Stimulated activated CD4-positive, alpha-beta T cell treated with anti-CD3 and anti-CD28 coated beads, TNF-alpha, amount 100 ng/mL, for 24 hours (primary cell): ENCODE data around the gene HSPA13.
"Not testable (repeated sequence)": the region's sequence is repeated elsewhere in the genome, so short reads cannot be mapped to it uniquely, and the experiment has no call there.

Experiments
- DNase-seq, 3 experiments: peaks; one replicate each; pipeline ENCODE4 v3.0.0-alpha.2; 2020; ENCODE audit warnings: low read depth in 3 of 3

Gene HSPA13, protein sequence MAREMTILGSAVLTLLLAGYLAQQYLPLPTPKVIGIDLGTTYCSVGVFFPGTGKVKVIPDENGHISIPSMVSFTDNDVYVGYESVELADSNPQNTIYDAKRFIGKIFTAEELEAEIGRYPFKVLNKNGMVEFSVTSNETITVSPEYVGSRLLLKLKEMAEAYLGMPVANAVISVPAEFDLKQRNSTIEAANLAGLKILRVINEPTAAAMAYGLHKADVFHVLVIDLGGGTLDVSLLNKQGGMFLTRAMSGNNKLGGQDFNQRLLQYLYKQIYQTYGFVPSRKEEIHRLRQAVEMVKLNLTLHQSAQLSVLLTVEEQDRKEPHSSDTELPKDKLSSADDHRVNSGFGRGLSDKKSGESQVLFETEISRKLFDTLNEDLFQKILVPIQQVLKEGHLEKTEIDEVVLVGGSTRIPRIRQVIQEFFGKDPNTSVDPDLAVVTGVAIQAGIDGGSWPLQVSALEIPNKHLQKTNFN

DNA sequence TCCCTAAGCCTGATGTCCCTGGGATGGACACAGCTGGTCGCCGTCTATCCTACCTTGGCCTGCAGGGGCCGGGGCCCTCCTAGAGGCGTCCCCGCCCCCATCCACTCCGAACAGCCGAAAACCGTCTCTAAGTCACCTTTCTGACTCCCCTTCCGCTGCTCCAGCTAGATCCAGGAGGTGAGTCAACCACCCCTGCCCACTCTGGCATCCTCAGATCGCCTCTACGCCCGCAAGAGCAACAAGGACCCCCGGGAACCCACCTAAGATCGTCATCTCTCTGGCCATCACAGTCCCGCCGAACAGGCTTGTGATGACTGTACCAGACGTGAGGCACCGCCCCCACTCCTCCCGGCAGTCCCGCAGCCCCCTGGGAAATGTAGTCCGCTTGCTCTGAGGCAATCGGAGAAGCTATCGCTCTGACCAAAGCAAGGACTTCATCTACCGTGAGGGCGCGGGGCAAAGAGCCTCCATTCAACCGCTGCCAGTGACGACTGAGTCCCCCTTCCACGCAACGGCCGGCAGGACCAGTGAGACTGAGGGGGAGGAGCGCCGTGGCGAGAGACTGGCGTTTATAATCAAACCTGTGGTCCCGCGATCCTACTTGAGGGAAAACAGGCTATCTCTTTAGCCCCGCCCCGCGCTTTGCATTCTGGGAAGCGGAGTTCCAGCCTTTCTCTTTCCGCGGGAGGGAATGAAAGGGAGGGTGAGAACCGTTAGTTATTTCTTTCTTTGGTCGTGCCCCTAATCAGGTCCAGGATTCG lies at the start of gene HSPA13:
Gene HSPA13 (minus strand): TSS at position 312 of the 761 bp plus-strand sequence. CDS start 27 bp downstream, at position 285.
- DNase-seq, result peak; percentile 97 to 99 (median 98)

DNA sequence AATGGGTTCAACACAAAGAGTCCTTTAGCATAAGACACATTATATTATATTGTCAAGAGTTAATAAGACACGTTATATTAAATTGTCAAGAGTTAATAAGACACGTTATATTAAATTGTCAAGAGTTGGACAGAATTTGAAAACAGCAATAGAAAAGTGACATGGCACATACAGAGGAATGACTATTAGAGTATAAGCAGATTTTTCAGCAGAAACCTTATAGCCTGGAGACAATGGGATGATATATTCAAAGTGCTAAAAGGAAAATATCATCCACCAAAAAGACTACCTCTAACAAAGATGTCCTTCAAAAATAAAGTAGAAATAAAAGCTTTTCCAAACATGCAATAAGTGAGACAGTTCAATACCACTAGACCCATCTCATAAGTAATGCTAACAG lies 36.0 kb upstream of the HSPA13 start:
- DNase-seq, result no peak

DNA sequence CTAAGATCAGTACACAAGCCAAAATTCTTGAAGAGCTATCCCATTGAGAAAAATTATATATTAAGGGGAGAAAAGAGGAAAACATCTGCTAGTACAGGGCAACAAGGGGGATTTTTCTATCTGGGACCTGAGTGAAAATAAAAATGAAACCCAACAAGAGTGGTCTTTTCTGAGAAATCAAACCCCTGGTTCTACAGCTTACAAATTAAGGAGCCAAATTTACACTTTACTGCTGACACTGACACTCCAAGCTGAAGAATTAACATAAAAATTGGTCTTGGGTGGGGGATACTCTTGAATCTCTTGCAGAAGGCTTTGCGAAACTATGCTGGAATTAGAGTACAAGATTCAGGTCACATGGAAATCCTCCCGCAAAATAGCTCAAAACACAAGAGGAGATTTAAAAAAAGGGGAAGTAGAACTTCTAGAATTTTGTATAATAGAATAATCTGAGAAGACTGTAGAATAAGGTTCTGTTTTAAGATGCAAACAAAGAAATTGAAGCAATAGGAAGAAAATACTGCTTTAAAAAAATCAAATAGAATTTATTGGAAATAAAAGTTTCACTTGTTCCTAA lies 32.1 kb upstream of the HSPA13 start:
- DNase-seq, result no peak

DNA sequence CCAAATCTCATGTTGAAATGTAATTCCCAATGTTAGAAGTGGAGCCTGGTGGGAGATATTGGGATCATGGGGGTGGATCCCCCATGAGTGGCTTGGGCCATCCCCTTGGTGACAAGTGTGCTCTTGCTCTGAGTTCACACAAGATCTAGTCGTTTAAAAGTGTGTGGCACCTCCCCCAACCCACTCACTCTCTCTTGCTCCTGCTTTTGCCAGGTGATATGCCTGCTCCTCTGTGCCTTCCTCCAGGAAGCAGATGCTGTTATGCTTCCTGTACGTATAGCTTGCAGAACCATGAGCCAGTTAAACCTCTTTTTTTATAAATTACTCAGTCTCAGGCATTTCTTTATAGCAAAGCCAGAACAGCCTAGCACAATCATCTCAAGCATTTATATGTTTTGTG lies 23.0 kb upstream of the HSPA13 start:
- DNase-seq, result no peak

DNA sequence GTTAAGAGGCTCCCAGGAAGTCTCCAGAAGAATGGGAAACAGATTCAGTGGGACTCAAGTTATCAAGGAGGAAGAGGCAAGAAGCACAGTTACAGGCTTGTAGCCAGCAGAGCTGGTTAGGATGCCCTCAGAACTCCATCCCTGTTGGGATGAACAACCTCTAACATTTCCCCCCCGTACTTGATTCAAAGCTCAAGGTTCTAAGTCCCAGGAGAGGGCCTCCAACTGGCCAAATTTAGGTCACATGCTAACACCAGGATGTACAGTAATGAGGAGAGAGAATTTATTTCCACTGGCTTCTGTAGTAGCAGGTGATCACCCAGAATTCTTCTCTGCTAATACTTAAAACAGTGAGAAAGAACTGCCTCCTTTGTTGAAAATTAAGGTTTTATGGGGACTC lies 22.3 kb upstream of the HSPA13 start:
- DNase-seq, result no peak

DNA sequence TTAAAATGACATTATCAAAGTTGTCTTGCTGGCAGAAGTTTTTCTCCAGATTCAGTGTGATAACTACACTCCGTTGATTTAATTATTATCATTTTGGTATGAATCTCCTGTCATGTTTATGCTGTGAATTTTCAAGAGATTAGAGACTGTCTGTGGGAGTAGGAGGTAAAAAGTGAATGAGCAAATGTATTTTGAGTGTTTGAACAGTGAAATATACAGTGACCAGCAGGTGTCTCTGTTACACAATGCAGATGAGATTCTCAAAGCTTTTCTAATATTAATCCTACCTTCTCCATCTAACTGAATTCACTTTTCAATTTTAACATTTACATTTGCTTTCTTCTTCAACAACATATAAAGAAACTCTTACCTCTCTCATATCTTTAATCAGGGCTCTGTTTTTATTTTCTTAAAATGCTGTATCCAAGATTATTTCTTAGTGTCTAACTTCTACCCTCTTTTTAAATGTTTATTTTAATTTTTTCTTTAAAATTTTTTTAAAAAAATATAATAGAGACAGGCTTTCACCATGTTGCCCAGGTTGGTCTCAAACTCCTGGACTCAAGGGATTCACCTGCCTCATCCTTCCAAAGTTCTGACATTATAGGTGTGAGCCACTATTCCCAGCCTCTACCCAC lies 20.9 kb upstream of the HSPA13 start:
- DNase-seq, result no peak

DNA sequence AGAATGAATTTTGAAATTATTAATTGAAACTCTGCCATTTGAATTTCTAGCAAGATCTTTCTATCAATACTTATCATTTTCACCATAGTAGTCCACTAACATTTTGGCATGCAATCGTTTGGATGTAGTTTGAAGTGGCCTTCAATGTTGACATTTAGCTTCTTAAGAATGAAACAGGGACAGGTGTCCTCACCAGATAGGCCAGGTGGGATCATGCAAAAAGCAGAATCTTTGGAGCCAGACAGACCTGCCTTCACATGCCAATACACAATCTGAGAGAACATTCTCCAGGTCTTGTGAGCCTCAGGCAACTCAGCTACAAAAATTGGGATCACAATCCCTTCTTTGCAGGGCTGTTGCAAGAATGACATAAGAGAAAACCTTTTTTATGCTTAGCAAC lies 18.3 kb upstream of the HSPA13 start:
- DNase-seq, result no peak

DNA sequence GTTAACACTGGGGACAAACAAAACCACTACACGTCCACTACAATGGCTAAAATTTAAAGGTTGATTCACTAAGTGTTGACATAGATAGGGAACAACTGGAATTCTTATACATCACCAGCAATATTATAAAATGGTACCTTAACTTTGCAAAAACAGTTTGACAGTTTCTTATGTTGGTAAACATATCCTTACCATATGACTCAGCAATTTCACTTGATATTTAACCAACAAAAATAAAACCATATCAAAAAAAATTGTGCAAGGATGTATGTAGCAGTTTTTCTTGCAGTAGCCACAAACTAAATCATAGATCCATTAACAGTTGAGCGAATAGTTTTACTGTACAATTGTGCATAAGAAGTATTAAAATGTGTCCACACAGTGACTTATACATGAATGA lies 5.3 kb upstream of the HSPA13 start:
- DNase-seq, result no peak

DNA sequence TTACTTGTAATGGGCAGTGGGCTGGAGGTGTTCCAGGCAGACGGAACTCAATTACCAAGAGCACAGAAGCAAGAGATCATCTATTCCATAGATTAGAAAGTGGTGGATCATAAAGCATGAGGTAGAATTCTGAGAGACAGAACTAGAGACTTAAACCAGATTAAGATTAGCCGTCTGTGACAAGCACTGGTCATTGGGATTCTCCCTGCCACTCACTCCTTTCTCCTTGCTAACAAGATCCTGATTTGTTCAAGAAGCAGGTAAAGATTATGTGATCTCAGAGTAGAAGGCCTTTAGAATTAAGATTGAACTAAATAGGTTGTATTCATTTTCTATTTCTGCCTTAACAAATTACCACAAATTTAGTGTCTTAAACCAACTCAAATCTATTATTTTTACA lies 1.5 kb upstream of the HSPA13 start:
- no peak for DNase-seq

DNA sequence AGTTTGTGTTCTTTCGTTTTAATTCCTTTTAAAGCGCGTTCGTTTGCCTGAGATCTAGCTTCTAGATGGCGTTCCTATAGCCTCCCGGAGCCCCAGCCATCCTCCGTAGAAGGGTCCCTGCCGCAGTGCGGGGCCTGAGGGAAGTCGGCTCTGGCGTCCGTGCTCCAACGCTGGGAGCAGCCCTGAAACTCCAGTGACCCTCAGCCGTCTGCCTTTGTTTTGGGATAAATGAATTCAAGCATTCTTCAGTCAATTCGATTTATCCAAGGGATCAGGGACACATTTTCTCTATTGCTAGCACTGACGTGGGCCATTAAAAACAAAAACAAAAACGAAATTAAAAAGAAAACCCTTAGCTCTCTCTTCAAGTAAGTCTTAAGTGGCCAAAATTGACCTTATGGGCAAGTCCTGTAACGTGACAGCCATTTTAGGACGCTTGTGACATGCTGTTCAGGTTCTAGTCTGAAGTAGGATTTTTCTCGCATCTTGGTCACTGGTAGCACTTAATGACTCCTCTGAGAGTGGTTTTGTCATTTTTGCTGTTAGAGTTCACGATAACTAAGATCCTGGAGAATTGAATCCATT lies 742 bp upstream of the HSPA13 start:
- peak in 1 of 3 experiments; percentile 3 for DNase-seq

DNA sequence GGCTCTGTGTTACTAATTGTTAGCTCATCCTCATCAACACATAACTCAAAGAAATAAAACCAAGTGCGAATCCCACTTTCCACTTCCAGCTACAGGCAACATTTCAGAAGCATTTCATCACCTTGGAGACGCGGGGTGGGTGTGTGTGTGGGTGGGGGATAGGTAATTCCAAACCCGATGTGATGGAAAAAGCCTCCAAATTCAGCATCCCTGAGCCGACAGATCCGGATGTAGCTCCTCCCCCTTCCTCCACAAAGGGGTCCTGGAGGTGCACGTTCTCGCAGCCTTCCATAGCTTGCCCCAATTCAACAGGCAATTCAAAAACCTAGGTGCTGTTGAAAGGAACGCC lies 486 bp downstream of the HSPA13 start:
- peak; percentile 7 to 39 (median 17) for DNase-seq

DNA sequence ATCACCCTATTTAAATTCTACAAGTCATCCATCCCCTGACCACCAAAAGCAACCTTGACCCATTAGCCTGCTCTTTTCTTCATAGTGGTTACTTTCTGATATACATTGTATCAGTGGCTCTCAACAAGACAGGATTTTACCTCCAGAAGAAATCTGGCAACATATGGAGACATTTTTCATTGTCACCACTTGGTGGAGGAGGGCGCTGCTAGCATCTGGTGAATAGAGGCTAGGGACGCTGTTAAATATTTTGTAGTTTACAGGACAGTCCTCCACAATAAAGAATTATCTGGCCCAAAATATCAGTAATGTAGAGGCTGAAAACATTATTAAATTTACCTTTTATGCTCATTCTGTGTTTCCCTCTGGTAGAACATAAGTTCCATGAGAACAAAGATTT lies 6.1 kb downstream of the HSPA13 start:
- DNase-seq, result no peak

DNA sequence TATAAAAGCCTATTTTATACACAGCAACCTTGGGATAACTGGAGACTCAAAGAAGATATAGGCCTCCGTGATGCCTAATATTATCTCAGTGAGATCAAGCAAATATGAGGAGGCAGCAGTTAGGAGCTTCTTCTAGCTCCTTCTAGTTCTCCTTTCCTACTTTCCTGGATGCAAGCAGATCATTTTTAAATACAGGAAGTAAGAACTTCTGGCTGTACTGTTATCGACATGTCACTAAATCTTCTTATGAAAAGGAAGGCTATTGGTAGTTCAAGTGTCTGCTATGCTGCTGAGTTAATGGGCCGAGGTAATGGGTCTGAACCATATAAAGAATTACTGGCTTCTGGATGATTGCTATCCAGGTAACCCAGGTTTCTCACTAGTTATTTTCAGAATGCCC lies 15.9 kb downstream of the HSPA13 start:
- no peak for DNase-seq

DNA sequence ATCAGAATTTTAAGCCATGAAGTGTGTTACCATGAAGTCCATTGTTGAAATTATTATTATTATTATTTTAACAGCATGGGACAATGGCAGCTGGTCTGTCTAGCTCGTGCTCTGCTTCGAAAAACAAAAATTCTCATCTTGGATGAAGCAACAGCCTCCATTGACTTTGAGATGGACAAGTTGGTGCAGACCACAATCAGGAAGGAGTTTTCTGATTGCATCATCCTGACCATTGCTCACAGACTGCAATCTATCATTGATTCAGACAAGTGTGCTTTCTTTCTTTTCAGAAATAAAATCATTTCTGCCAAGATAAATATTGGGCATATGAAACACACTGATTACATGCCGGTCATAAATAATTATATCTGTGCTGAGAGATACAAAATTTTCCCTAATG lies 21.0 kb downstream of the HSPA13 start:
- no peak for DNase-seq

DNA sequence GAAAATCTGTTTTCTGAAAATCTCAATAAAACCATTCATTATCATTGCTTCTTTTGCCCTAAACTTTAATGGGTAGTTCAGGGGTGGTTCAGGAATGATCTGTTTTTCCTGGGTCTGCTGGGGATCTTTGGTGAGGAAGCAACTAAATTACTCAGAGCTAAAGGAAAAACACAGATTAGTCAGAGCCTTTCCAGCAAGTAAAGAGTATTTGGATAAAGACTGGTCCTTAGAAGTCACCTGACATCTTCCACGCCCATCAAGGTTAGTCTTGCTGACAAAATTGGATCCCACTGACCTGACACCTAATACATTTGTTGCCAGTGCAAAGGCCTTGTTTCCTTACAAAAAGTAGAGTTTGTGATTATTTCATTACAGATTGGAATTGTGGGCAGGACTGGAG lies 24.2 kb downstream of the HSPA13 start:
- DNase-seq, result no peak

DNA sequence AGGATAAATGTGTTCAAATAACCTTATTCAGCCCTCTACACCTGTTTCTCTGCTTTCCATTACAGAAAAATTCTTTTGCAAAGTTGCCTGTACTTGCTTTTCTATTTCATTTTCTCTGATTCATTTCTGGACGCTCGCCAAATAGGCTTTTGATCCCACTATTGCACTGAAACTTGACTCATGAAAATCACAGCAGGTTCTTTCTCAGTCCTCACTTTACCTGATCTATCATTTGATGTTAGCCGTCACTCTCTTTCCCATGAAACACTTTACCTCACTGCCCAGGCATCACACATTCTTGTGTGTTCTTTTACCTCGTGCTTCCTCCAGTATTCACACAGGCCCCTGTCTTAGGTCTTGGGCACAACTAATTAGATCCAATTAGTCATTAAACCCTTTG lies 26.2 kb downstream of the HSPA13 start:
- no peak for DNase-seq

DNA sequence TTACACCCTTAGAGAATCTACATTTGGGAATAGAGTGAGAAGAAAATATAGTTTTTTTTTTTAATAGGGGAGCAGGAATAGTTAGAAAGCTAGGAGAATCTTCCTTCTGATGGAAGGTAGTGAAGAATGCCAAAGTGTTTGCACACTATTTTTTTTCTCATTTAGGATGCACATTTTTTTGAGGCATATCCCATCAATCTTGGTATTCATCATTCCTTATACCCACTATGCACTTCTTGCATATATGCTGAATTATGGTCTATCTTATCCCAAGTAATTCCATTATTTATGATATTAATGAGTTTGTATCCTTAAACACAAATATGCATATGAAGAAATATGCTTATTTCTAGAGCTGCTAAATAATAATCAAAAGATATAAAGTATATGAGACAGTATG lies 28.4 kb downstream of the HSPA13 start:
- DNase-seq, result no peak

DNA sequence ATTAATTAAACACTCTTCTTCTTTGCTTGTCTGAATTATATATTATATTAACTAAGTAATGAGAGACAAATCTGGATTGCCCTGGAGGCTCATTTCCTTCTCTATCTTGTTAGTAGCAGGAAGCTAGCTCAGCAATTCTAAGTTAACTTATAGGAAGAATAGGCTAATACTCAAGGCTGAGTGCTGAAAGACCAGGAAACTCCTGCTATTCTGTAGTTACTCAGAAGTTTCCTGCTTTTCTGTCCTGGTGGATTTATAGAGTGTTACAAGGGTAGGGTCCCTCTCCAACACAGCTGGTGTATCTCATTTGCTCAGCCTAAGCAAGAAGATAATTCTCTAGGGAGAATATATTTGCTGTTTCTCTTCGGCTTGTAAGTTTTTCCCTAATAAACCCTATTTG lies 29.2 kb downstream of the HSPA13 start:
- no peak for DNase-seq

DNA sequence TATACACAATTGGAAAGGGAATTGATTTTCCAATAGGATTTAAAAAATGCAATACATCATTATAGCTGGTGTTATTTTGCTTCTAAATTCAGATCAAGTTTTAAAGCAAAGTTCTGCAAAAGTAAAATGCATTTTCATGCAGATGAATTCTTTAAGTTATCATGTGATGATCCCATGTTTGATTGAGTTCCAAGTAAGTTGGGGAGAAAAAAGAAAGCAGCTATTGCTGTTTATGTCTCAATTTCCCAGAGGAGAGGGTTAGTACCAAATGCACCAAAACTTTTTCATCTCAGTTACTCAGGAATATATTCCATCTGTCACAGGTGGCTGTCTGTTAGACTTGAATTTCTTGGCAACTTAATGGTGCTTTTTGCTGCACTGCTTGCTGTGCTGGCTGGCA lies 29.7 kb downstream of the HSPA13 start:
- no peak for DNase-seq

DNA sequence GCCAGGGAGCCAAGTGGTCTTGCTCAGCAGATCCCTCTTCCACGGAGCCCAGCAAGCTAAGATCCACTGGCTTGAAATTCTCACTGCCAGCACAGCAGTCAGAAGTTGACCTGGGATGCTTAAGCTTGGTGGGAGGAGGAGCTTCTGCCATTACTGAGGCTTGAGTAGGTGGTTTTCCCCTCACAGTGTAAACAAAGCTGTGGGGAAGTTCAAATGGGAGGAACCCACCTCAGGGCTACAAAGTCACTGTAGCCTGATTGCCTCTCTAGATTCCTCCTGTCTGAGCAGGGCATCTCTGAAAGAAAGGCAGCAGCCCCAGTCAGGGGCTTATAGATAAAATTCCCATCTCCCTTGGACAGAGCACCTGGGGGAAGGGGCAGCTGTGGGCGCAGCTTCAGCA lies 55.6 kb downstream of the HSPA13 start:
- DNase-seq, result not testable (repeated sequence)

DNA sequence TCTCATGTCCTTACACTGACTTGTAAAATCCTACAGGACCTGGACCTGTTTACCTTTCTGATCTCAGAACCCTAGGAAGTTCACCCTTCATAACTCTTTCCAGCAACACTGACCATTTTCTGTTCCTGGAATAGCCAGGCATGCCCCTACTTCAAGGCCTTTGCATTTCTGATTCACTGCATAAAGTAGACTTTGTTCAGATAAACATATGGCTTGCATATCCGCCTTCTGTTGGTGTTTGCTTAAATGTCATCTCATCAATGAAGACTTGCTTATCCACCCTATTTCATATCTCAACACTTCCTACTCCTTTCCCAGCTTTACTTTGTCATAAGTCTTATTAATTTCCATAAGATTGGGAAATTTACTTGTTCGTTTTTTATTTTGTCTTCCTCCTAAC lies 57.4 kb downstream of the HSPA13 start:
- DNase-seq, result no peak
